HEK293 (cell line): ENCODE results near the gene DISC1.
"Not testable (repeated sequence)": the region's sequence is repeated elsewhere in the genome, so short reads cannot be mapped to it uniquely, and the experiment has no call there.

Source experiments
- CTCF ChIA-PET: fragments of 350-600 bp; formaldehyde crosslinking; extraction: SDS; loops from one replicate; lab custom pipeline; 2021; ENCODE audit warnings: antibody characterized with exemption; lab: Yijun Ruan, JAX
- POLR2A ChIA-PET: fragments of 300-600 bp; formaldehyde crosslinking; extraction: SDS; loops from one replicate; lab custom pipeline; 2020; ENCODE audit warnings: antibody characterized with exemption, inconsistent platforms; lab: Yijun Ruan, JAX
- H3K27ac ChIP-seq: fragments of 200-500 bp; sonication (Bioruptor generic); 2 replicates; pipeline ENCODE4 v1.5.1; 2014; ENCODE audit warnings: low read depth, low read length, control low read depth, inconsistent platforms; ENCODE audit errors: extremely low read depth
- H3K36me3 ChIP-seq, 2 experiments: fragments of 200-500 bp in 1 of 2; sonication (Bioruptor generic) in 1 of 2; 1 replicate in 1 of 2; 2 replicates in 1 of 2; pipeline ENCODE4 v1.5.1; 2014 to 2017; ENCODE audit warnings: inconsistent platforms in 2 of 2, low read length in 2 of 2; ENCODE audit not compliant: control insufficient read depth in 2 of 2, insufficient read depth in 1 of 2
- H3K4me1 ChIP-seq: fragments of 200-500 bp; sonication (Bioruptor generic); 2 replicates; pipeline ENCODE4 v1.5.1; 2014; ENCODE audit warnings: mild to moderate bottlenecking, low read length, inconsistent platforms; ENCODE audit not compliant: control insufficient read depth, insufficient read depth
- H3K4me3 ChIP-seq: 2 replicates; pipeline ENCODE4 v1.5.1; 2011; ENCODE audit warnings: low read depth, mild to moderate bottlenecking, control low read depth, low read length, moderate library complexity
- H3K9me3 ChIP-seq: fragments of 200-500 bp; sonication (Bioruptor generic); 2 replicates; pipeline ENCODE4 v1.5.1; 2014; ENCODE audit warnings: low read depth, low read length, inconsistent platforms; ENCODE audit not compliant: control insufficient read depth, insufficient read depth
- AEBP2 ChIP-seq: fragments of 450-650 bp; formaldehyde crosslinking; IDR thresholded peaks from 2 replicates; pipeline ENCODE4 v1.5.1; 2016; ENCODE audit warnings: missing biosample characterization, missing genetic modification characterization, borderline replicate concordance
- FEZF1 ChIP-seq: fragments of 450-650 bp; formaldehyde crosslinking; IDR thresholded peaks from 2 replicates; pipeline ENCODE4 v1.5.1; 2016; ENCODE audit warnings: missing biosample characterization, missing genetic modification characterization
- KLF1 ChIP-seq: fragments of 450-650 bp; formaldehyde crosslinking; IDR thresholded peaks from 2 replicates; pipeline ENCODE4 v1.5.1; 2016; ENCODE audit warnings: missing biosample characterization, missing genetic modification characterization
- OVOL3 ChIP-seq: fragments of 450-650 bp; formaldehyde crosslinking; IDR thresholded peaks from 2 replicates; pipeline ENCODE4 v1.5.1; 2016; ENCODE audit warnings: missing biosample characterization, missing genetic modification characterization
- ZBTB6 ChIP-seq: fragments of 450-650 bp; formaldehyde crosslinking; IDR thresholded peaks from 2 replicates; pipeline ENCODE4 v1.5.1; 2017; ENCODE audit warnings: missing biosample characterization, missing genetic modification characterization
- ZNF146 ChIP-seq: fragments of 450-650 bp; formaldehyde crosslinking; IDR thresholded peaks from 2 replicates; pipeline ENCODE4 v1.5.1; 2016; ENCODE audit warnings: missing biosample characterization, missing genetic modification characterization
- ZNF148 ChIP-seq: fragments of 450-650 bp; formaldehyde crosslinking; IDR thresholded peaks from 2 replicates; pipeline ENCODE4 v1.5.0; 2017; ENCODE audit warnings: missing biosample characterization, missing genetic modification characterization, borderline replicate concordance
- ZNF184 ChIP-seq: fragments of 450-650 bp; IDR thresholded peaks from 2 replicates; pipeline ENCODE4 v1.5.1; 2018; ENCODE audit warnings: missing biosample characterization, mild to moderate bottlenecking, missing genetic modification characterization
- ZNF2 ChIP-seq: fragments of 450-650 bp; formaldehyde crosslinking; IDR thresholded peaks from 2 replicates; pipeline ENCODE4 v1.5.1; 2016; ENCODE audit warnings: missing biosample characterization, missing genetic modification characterization
- ZNF266 ChIP-seq: fragments of 450-650 bp; formaldehyde crosslinking; IDR thresholded peaks from 2 replicates; pipeline ENCODE4 v1.5.1; 2016; ENCODE audit warnings: missing biosample characterization, missing genetic modification characterization, low read depth
- ZNF280C ChIP-seq: fragments of 450-650 bp; formaldehyde crosslinking; IDR thresholded peaks from 2 replicates; pipeline ENCODE4 v1.5.1; 2016; ENCODE audit warnings: missing biosample characterization, missing genetic modification characterization
- ZNF280D ChIP-seq: fragments of 450-650 bp; formaldehyde crosslinking; IDR thresholded peaks from 2 replicates; pipeline ENCODE4 v1.5.1; 2016; ENCODE audit warnings: missing biosample characterization, missing genetic modification characterization
- ZNF311 ChIP-seq: fragments of 450-650 bp; formaldehyde crosslinking; IDR thresholded peaks from 2 replicates; pipeline ENCODE4 v1.5.1; 2017; ENCODE audit warnings: missing biosample characterization, missing genetic modification characterization, borderline replicate concordance
- ZNF37A ChIP-seq: fragments of 450-650 bp; IDR thresholded peaks from 2 replicates; pipeline ENCODE4 v1.5.1; 2018; ENCODE audit warnings: missing biosample characterization, missing genetic modification characterization
- ZNF530 ChIP-seq: fragments of 450-650 bp; formaldehyde crosslinking; IDR thresholded peaks from 2 replicates; pipeline ENCODE4 v1.5.1; 2016; ENCODE audit warnings: low read depth, missing biosample characterization, missing genetic modification characterization
- ZNF580 ChIP-seq: fragments of 450-650 bp; formaldehyde crosslinking; IDR thresholded peaks from 2 replicates; pipeline ENCODE4 v1.5.1; 2016; ENCODE audit warnings: missing biosample characterization, missing genetic modification characterization
- ZNF785 ChIP-seq: fragments of 450-650 bp; formaldehyde crosslinking; IDR thresholded peaks from 2 replicates; pipeline ENCODE4 v1.5.1; 2016; ENCODE audit warnings: missing biosample characterization, missing genetic modification characterization
- TF ChIP-seq, protein P1 (sequence below): fragments of 450-650 bp; formaldehyde crosslinking; IDR thresholded peaks from 2 replicates; pipeline ENCODE4 v1.5.1; 2017; ENCODE audit warnings: missing biosample characterization, missing genetic modification characterization

Gene DISC1

GRCh38 chr1:231728987-231729386 is 102.4 kb downstream of the DISC1 start:
- H3K4me1 ChIP-seq, H3K27ac ChIP-seq, H3K4me3 ChIP-seq, H3K36me3 ChIP-seq, POLR2A ChIA-PET: not testable (repeated sequence)
- CTCF ChIA-PET, result interaction anchor here (0.8 to 3.2 kb wide), 3 partner anchors 27 to 899 kb away, joined by 4 to 16 read pairs (median 6); no protein-coding TSS in a partner anchor
- peak; percentile 98 for TF ChIP-seq ZNF146
- peak; percentile 87 for TF ChIP-seq ZNF280D (tag by site-specific recombination)
- TF ChIP-seq ZNF580 (tag by site-specific recombination), result peak; percentile 98
- TF ChIP-seq, all 188 proteins: peak for 3; not testable (repeated sequence) for 185
- not testable (repeated sequence) for H3K9me3 ChIP-seq

GRCh38 chr1:231729544-231729943 is 103.0 kb downstream of the DISC1 start:
- Histone ChIP-seq H3K4me1 (no peaks in the 10 kb centered on the region), H3K27ac (no peak overlapping the region), H3K9me3 (no peaks in the 10 kb centered on the region), H3K4me3 (no peak overlapping the region), H3K36me3 (no peaks in the 10 kb centered on the region; a peak in 1 of 3 replicates)
- POLR2A ChIA-PET, result interaction anchor here (0.6 kb wide), 1 partner anchor 112 kb away, joined by 3 read pairs; no protein-coding TSS in a partner anchor
- TF ChIP-seq, protein P1, sequence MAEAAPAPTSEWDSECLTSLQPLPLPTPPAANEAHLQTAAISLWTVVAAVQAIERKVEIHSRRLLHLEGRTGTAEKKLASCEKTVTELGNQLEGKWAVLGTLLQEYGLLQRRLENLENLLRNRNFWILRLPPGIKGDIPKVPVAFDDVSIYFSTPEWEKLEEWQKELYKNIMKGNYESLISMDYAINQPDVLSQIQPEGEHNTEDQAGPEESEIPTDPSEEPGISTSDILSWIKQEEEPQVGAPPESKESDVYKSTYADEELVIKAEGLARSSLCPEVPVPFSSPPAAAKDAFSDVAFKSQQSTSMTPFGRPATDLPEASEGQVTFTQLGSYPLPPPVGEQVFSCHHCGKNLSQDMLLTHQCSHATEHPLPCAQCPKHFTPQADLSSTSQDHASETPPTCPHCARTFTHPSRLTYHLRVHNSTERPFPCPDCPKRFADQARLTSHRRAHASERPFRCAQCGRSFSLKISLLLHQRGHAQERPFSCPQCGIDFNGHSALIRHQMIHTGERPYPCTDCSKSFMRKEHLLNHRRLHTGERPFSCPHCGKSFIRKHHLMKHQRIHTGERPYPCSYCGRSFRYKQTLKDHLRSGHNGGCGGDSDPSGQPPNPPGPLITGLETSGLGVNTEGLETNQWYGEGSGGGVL (tag by site-specific recombination), result no peak
- TF ChIP-seq ZNF311 (no peak), ZNF2 (no peak), KLF1 (tag by site-specific recombination) (no peak)
- CTCF ChIA-PET, result interaction anchor here (0.8 to 3.2 kb wide), 3 partner anchors 27 to 898 kb away, joined by 4 to 16 read pairs (median 4); no protein-coding TSS in a partner anchor

GRCh38 chr1:231731268-231731667 is 104.7 kb downstream of the DISC1 start:
- H3K4me3 ChIP-seq, result no peak overlapping the region
- H3K4me1 ChIP-seq, result no peaks in the 10 kb centered on the region
- no peaks in the 10 kb centered on the region; a peak in 1 of 3 replicates for H3K36me3 ChIP-seq
- no peaks in the 10 kb centered on the region for H3K9me3 ChIP-seq
- ChIA-PET CTCF (interaction anchor here (0.7 to 3.2 kb wide), 4 partner anchors 16 to 1148 kb away, joined by 3 to 16 read pairs (median 6); no protein-coding TSS in a partner anchor), POLR2A (no interaction called here)
- no peak overlapping the region for H3K27ac ChIP-seq
- no peak for TF ChIP-seq ZNF184 (tag by site-specific recombination)
- no peak for TF ChIP-seq ZBTB6 (tag by site-specific recombination)
- TF ChIP-seq ZNF785 (tag by site-specific recombination), result no peak
- no peak for TF ChIP-seq OVOL3 (tag by site-specific recombination)
- no peak for TF ChIP-seq ZNF280C (tag by site-specific recombination)
- no peak for TF ChIP-seq AEBP2
- TF ChIP-seq ZNF266 (tag by site-specific recombination), result no peak
- TF ChIP-seq ZNF37A (tag by site-specific recombination), result no peak
- TF ChIP-seq ZNF530 (tag by site-specific recombination), result no peak
- no peak for TF ChIP-seq FEZF1 (tag by site-specific recombination)
- TF ChIP-seq ZNF148 (tag by site-specific recombination), result no peak
